ENCODE results near the gene UBIAD1.

UBIAD1 gene

DNA sequence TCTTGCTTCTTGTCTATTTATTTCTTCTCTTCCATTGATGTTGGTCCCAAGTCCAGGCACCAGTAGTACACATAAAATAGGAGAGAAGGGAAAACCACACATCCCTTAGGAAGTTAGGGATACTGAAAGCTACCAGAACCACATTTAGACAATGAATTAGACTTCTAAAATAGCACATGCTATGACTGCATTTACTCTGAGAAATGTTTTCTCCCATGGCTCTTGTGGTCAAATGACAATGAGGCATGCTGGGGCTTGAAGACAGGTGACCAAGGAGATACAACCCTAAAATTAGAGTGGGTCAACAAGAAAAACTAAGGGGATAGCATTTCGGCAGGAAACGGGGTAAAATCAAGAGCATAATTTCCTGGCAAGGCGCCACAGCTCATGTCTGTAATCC is 27.8 kb upstream of the UBIAD1 start:
- ChIA-PET POLR2A (no interaction called here), CTCF (interaction anchor here (1.4 kb wide), 1 partner anchor 398 kb away, joined by 4 read pairs; no protein-coding TSS in a partner anchor)
- Histone ChIP-seq H3K4me1 (ENCODE audit: control extremely low read depth in 1 of 4, control insufficient read depth in 4 of 4, insufficient read depth in 4 of 4, low read length in 3 of 4) (no peaks in the 10 kb centered on the region), H3K27ac (ENCODE audit: insufficient read depth in 1 of 2, low read depth in 1 of 2, low read length in 2 of 2, poor library complexity in 1 of 2, severe bottlenecking in 2 of 2) (no peak overlapping the region), H3K27me3 (replicated peaks in 2 of 5; ENCODE audit: control insufficient read depth in 4 of 5, insufficient read depth in 5 of 5, low read length in 4 of 5) (no peaks in the 10 kb centered on the region), H3K4me3 (ENCODE audit: control insufficient read depth in 1 of 7, extremely low read depth in 1 of 7, insufficient read depth in 4 of 7, low read depth in 2 of 7, low read length in 6 of 7) (no peak overlapping the region), H3K9me3 (ENCODE audit: control extremely low read depth in 1 of 5, control insufficient read depth in 4 of 5, insufficient read depth in 2 of 5, low read depth in 1 of 5, low read length in 4 of 5) (no peaks in the 10 kb centered on the region), H3K36me3 (ENCODE audit: control insufficient read depth in 4 of 4, insufficient read depth in 4 of 4, low read length in 3 of 4) (peaks cover 9 to 61% (median 46%) of the 10 kb centered on the region in 4 experiments)
- DNase-seq = no peak
- WGBS (ENCODE audit: insufficient coverage) = 94% methylated on average over 3 of the region's 3 CpGs

DNA sequence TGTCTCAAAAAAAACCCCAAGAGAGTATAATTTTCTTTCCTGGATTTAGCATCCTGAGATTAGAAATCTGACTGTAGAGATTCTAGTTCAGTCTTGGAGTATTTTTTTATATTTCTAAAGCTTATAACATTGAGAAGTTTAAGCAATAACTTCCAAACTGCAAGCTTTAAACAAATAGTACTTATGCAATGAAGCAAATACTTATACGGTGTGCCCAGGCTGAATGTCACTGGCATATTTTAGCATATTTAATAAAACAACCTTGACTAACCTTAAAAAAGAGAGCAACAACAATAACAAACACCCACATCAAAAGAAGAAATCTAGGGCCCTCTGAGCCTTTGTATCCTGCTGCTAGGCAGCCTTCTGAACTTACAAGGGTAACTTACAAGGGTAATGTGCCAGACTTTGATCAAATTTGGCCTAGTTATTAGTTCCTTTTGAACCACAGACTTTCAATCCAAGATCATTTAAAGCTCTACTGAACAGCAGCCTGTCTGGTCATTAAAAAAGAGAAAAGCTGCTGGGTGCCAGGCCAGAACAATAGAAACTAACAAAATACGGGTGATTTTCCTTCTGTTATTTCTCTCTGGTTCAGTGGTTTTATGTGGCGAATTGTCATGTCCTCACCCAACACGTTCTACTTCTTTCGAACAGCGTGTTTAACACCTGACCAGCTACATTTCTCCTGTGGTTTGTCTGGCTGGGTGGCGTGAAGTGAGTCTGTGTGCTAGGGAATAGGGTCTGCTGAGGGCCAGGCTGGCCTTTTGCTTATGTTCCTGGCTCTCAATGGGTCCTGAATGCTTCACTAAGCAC is 26.9 kb upstream of the UBIAD1 start:
- H3K27ac ChIP-seq (ENCODE audit: insufficient read depth in 1 of 2, low read depth in 1 of 2, low read length in 2 of 2, poor library complexity in 1 of 2, severe bottlenecking in 2 of 2) = no peak overlapping the region
- H3K4me3 ChIP-seq (ENCODE audit: control insufficient read depth in 1 of 7, extremely low read depth in 1 of 7, insufficient read depth in 4 of 7, low read depth in 2 of 7, low read length in 6 of 7) = no peak overlapping the region
- 100% methylated on average over 7 of the region's 7 CpGs for WGBS (ENCODE audit: insufficient coverage)
- H3K4me1 ChIP-seq (ENCODE audit: control extremely low read depth in 1 of 4, control insufficient read depth in 4 of 4, insufficient read depth in 4 of 4, low read length in 3 of 4) = no peaks in the 10 kb centered on the region
- no peak for DNase-seq
- H3K9me3 ChIP-seq (ENCODE audit: control extremely low read depth in 1 of 5, control insufficient read depth in 4 of 5, insufficient read depth in 2 of 5, low read depth in 1 of 5, low read length in 4 of 5) = no peaks in the 10 kb centered on the region
- peaks cover 15 to 64% (median 44%) of the 10 kb centered on the region in 4 experiments for H3K36me3 ChIP-seq (ENCODE audit: control insufficient read depth in 4 of 4, insufficient read depth in 4 of 4, low read length in 3 of 4)
- ChIA-PET POLR2A (interaction anchor here (0.7 kb wide), 1 partner anchor 19 kb away, joined by 3 read pairs; no protein-coding TSS in a partner anchor), CTCF (interaction anchor here (0.9 to 1.6 kb wide), 3 partner anchors 13 to 398 kb away, joined by 3 to 5 read pairs (median 4); no protein-coding TSS in a partner anchor)
- no peaks in the 10 kb centered on the region for H3K27me3 ChIP-seq (replicated peaks in 2 of 5; ENCODE audit: control insufficient read depth in 4 of 5, insufficient read depth in 5 of 5, low read length in 4 of 5)

DNA sequence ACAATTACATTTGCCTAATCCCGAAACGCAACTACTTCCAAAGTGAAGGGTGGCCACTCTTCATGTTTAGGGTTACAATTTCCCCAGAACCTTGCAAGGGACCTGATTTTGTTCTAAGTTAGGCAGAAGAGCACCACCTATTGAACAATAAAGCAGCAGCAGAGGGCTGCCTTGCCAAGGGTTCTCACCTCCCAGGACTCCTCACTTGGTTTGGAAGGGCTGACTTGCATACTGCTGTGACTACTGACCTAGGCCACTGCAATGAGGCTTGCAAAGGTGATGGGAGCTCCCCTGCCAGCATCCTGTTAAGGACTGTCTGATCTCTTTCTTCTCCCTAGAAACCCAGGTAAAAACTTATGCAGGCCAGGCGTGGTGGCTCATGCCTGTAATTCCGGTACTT is 24.8 kb upstream of the UBIAD1 start:
- ChIA-PET CTCF (interaction anchor here (0.6 to 1.6 kb wide), 2 partner anchors 8 to 212 kb away, joined by 3 to 5 read pairs; no protein-coding TSS in a partner anchor), POLR2A (no interaction called here)
- Histone ChIP-seq H3K36me3 (ENCODE audit: control insufficient read depth in 4 of 4, insufficient read depth in 4 of 4, low read length in 3 of 4) (peaks cover 24 to 66% (median 51%) of the 10 kb centered on the region in 4 experiments), H3K27ac (ENCODE audit: insufficient read depth in 1 of 2, low read depth in 1 of 2, low read length in 2 of 2, poor library complexity in 1 of 2, severe bottlenecking in 2 of 2) (no peak overlapping the region), H3K4me3 (ENCODE audit: control insufficient read depth in 1 of 7, extremely low read depth in 1 of 7, insufficient read depth in 4 of 7, low read depth in 2 of 7, low read length in 6 of 7) (no peak overlapping the region), H3K27me3 (replicated peaks in 2 of 5; ENCODE audit: control insufficient read depth in 4 of 5, insufficient read depth in 5 of 5, low read length in 4 of 5) (no peaks in the 10 kb centered on the region), H3K9me3 (ENCODE audit: control extremely low read depth in 1 of 5, control insufficient read depth in 4 of 5, insufficient read depth in 2 of 5, low read depth in 1 of 5, low read length in 4 of 5) (no peaks in the 10 kb centered on the region), H3K4me1 (ENCODE audit: control extremely low read depth in 1 of 4, control insufficient read depth in 4 of 4, insufficient read depth in 4 of 4, low read length in 3 of 4) (no peaks in the 10 kb centered on the region)
- DNase-seq = no peak
- 98% methylated on average over 4 of the region's 4 CpGs for WGBS (ENCODE audit: insufficient coverage)

DNA sequence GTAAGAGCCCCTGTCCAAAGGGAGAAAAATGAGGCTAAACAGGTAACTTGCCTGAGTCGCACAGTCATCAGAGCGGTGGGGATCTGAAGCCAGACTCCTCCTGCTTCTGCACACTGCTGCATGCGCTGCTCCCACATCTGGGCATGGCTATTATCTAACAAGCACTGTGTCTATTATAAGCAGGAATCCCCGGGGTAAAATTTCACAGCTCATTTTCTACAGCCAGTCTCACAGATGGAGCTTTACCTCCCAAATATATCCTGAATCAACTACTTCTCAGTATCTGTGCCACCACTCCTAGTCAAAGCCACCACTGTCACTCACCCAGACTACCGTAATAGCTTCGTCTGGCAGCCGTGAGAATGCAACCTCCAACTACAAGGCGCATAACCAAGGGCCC is 20.5 kb upstream of the UBIAD1 start:
- no peaks in the 10 kb centered on the region for H3K9me3 ChIP-seq (ENCODE audit: control extremely low read depth in 1 of 5, control insufficient read depth in 4 of 5, insufficient read depth in 2 of 5, low read depth in 1 of 5, low read length in 4 of 5)
- peaks cover 28 to 72% (median 58%) of the 10 kb centered on the region in 4 experiments for H3K36me3 ChIP-seq (ENCODE audit: control insufficient read depth in 4 of 4, insufficient read depth in 4 of 4, low read length in 3 of 4)
- CTCF ChIA-PET = interaction anchor here (1.1 to 1.6 kb wide), 2 partner anchors 10 to 14 kb away, joined by 5 to 7 read pairs; no protein-coding TSS in a partner anchor
- H3K4me1 ChIP-seq (ENCODE audit: control extremely low read depth in 1 of 4, control insufficient read depth in 4 of 4, insufficient read depth in 4 of 4, low read length in 3 of 4) = no peaks in the 10 kb centered on the region
- WGBS (ENCODE audit: insufficient coverage) = 94% methylated on average over 6 of the region's 8 CpGs
- POLR2A ChIA-PET = no interaction called here
- no peak overlapping the region for H3K4me3 ChIP-seq (ENCODE audit: control insufficient read depth in 1 of 7, extremely low read depth in 1 of 7, insufficient read depth in 4 of 7, low read depth in 2 of 7, low read length in 6 of 7)
- H3K27ac ChIP-seq (ENCODE audit: insufficient read depth in 1 of 2, low read depth in 1 of 2, low read length in 2 of 2, poor library complexity in 1 of 2, severe bottlenecking in 2 of 2) = no peak overlapping the region
- no peaks in the 10 kb centered on the region for H3K27me3 ChIP-seq (replicated peaks in 2 of 5; ENCODE audit: control insufficient read depth in 4 of 5, insufficient read depth in 5 of 5, low read length in 4 of 5)
- no peak for DNase-seq

DNA sequence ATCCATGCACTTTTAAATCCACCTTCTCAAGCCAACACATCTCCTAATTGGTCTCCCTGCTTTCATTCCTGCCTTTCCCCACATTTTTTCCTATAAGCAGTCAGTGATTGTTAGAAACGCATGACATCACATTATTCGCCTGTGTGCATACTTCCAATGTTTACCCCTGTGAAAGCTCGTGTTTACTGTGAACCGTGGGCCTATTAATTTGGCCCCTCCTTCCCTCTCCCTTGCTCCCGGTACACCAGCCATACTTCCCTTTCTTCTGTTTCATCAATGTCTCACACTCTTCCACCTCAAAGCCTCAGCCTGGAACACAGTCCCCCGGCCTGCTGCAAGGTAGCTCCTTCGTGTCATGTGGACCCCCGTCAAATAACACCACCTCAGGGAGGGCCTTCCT is 19.8 kb upstream of the UBIAD1 start:
- 99% methylated on average over 8 of the region's 8 CpGs for WGBS (ENCODE audit: insufficient coverage)
- DNase-seq = no peak

DNA sequence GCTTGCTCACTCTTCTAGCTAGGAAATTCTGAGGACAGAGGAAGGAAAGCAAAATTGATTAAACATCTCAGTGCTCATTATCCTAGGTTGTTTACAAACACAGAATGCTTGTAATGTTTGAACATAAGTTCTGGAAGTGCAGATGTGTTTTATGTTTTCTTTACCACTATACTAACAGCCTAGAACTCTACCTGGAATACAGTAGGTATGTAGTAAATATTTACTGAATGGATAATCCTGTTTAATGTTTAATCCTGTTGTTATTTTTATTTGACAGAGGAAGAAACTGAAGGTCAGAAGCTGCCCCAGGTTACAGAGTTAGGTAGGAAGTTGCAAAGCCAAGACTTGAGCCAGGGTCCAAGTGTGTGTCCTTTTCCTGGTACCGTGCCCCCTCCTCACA is 16.7 kb upstream of the UBIAD1 start:
- Histone ChIP-seq H3K4me1 (ENCODE audit: control extremely low read depth in 1 of 4, control insufficient read depth in 4 of 4, insufficient read depth in 4 of 4, low read length in 3 of 4) (peaks cover 0 to 1% (median under 1%) of the 10 kb centered on the region in 4 experiments), H3K4me3 (ENCODE audit: control insufficient read depth in 1 of 7, extremely low read depth in 1 of 7, insufficient read depth in 4 of 7, low read depth in 2 of 7, low read length in 6 of 7) (no peak overlapping the region), H3K27ac (ENCODE audit: insufficient read depth in 1 of 2, low read depth in 1 of 2, low read length in 2 of 2, poor library complexity in 1 of 2, severe bottlenecking in 2 of 2) (no peak overlapping the region), H3K27me3 (replicated peaks in 2 of 5; ENCODE audit: control insufficient read depth in 4 of 5, insufficient read depth in 5 of 5, low read length in 4 of 5) (no peaks in the 10 kb centered on the region), H3K36me3 (ENCODE audit: control insufficient read depth in 4 of 4, insufficient read depth in 4 of 4, low read length in 3 of 4) (peaks cover 29 to 71% (median 54%) of the 10 kb centered on the region in 4 experiments), H3K9me3 (ENCODE audit: control extremely low read depth in 1 of 5, control insufficient read depth in 4 of 5, insufficient read depth in 2 of 5, low read depth in 1 of 5, low read length in 4 of 5) (no peaks in the 10 kb centered on the region)
- ChIA-PET POLR2A (no interaction called here), CTCF (interaction anchor here (0.7 to 1.7 kb wide), 3 partner anchors 9 to 15 kb away, joined by 3 to 7 read pairs (median 5); no protein-coding TSS in a partner anchor)
- DNase-seq = no peak
- WGBS (ENCODE audit: insufficient coverage) = 100% methylated on average over 1 of the region's 1 CpG

More for the DNA sequence above, 19.8 kb upstream of the UBIAD1 start:
- H3K27ac ChIP-seq (ENCODE audit: insufficient read depth in 1 of 2, low read depth in 1 of 2, low read length in 2 of 2, poor library complexity in 1 of 2, severe bottlenecking in 2 of 2) = no peak overlapping the region
- H3K4me3 ChIP-seq (ENCODE audit: control insufficient read depth in 1 of 7, extremely low read depth in 1 of 7, insufficient read depth in 4 of 7, low read depth in 2 of 7, low read length in 6 of 7) = no peak overlapping the region
- no peaks in the 10 kb centered on the region for H3K27me3 ChIP-seq (replicated peaks in 2 of 5; ENCODE audit: control insufficient read depth in 4 of 5, insufficient read depth in 5 of 5, low read length in 4 of 5)
- peaks cover 28 to 71% (median 54%) of the 10 kb centered on the region in 4 experiments for H3K36me3 ChIP-seq (ENCODE audit: control insufficient read depth in 4 of 4, insufficient read depth in 4 of 4, low read length in 3 of 4)
- H3K9me3 ChIP-seq (ENCODE audit: control extremely low read depth in 1 of 5, control insufficient read depth in 4 of 5, insufficient read depth in 2 of 5, low read depth in 1 of 5, low read length in 4 of 5) = no peaks in the 10 kb centered on the region
- ChIA-PET CTCF (interaction anchor here (0.7 to 1.6 kb wide), 3 partner anchors 11 to 17 kb away, joined by 3 to 7 read pairs (median 5); no protein-coding TSS in a partner anchor), POLR2A (no interaction called here)
- H3K4me1 ChIP-seq (ENCODE audit: control extremely low read depth in 1 of 4, control insufficient read depth in 4 of 4, insufficient read depth in 4 of 4, low read length in 3 of 4) = no peaks in the 10 kb centered on the region
